LNCAP (cell line): Measurements from ENCODE around the gene MDH1.

Source experiments
- CTCF ChIP-seq: fragments of 450-650 bp; IDR thresholded peaks from 2 replicates; pipeline ENCODE4 v1.5.1; 2017; ENCODE audit warnings: mild to moderate bottlenecking

The MDH1 gene

GRCh38 chr2:63651861-63652651 lies 63.3 kb downstream of the MDH1 start:
- no peak for TF ChIP-seq CTCF

GRCh38 chr2:63652652-63652985 lies 63.9 kb downstream of the MDH1 start:
- TF ChIP-seq CTCF = no peak

GRCh38 chr2:63654959-63655358 lies 66.2 kb downstream of the MDH1 start:
- TF ChIP-seq CTCF = no peak
